WERI-Rb-1 (cell line): ENCODE results near the gene DBNL.

Experiments
- DNase-seq: peaks from one replicate; pipeline ENCODE4 v3.0.0-alpha.2; 2020
- H3K27ac ChIP-seq: fragments of 250-450 bp; sonication (Bioruptor Pico); 2 replicates; pipeline ENCODE4 v1.5.1; 2020; ENCODE audit warnings: mild to moderate bottlenecking, moderate library complexity
- H3K27me3 ChIP-seq: fragments of 250-450 bp; sonication (Bioruptor Pico); 2 replicates; pipeline ENCODE4 v1.5.1; 2021; ENCODE audit warnings: mild to moderate bottlenecking, low read depth, moderate library complexity; ENCODE audit not compliant: insufficient read depth, severe bottlenecking
- H3K36me3 ChIP-seq: fragments of 250-450 bp; sonication (Bioruptor Pico); 2 replicates; pipeline ENCODE4 v1.5.1; 2020; ENCODE audit warnings: mild to moderate bottlenecking, moderate library complexity
- H3K4me3 ChIP-seq: 2 replicates; pipeline ENCODE4 v1.5.1; 2011; ENCODE audit warnings: low read depth, mild to moderate bottlenecking, control low read depth, low read length
- H3K9me3 ChIP-seq: fragments of 250-450 bp; sonication (Bioruptor Pico); 2 replicates; pipeline ENCODE4 v1.5.1; 2021; ENCODE audit warnings: mild to moderate bottlenecking, moderate library complexity; ENCODE audit not compliant: severe bottlenecking
- TF ChIP-seq, protein P1 (sequence below): IDR thresholded peaks from 2 replicates; pipeline ENCODE4 v1.5.1; 2011; ENCODE audit warnings: low read depth, mild to moderate bottlenecking, control low read depth, inconsistent platforms, low read length

The DBNL gene

DNA sequence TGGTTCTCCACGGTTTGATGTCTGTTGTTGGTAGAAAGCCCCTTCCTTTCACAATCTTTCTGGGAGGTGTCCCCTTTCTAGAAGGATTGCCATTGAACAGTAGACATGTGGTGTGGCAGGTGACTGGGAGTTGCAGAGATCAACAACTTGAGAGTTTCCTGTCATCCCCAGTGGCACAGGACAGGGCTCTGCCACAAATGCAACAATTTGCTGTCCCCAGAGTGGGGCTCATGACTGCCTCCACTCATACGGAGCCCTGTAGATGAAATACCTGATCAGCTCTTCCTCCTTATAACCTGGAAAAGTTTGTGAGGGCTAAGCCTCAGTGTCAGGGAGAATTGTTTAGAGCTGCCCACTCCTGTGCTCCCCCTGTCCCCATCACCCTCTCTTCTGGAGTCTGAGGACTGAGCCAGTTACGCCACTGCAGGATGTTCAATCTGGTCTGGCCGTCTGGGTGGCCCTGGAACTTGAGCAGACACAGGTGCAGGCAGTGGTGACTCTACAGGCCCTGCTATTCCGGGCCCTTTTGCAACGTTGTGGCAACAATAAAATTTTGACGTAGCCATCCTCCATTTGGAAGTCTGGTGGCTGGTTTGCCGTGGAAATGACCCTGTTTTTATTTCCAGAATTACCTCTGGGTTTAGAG, 6.5 kb downstream of the DBNL start:
- no peak for DNase-seq
- Histone ChIP-seq H3K27ac (no peak overlapping the region), H3K36me3 (peaks cover 65% of the 10 kb centered on the region), H3K4me3 (no peak overlapping the region), H3K27me3 (no peaks in the 10 kb centered on the region), H3K9me3 (no peaks in the 10 kb centered on the region)
- TF ChIP-seq, protein P1, sequence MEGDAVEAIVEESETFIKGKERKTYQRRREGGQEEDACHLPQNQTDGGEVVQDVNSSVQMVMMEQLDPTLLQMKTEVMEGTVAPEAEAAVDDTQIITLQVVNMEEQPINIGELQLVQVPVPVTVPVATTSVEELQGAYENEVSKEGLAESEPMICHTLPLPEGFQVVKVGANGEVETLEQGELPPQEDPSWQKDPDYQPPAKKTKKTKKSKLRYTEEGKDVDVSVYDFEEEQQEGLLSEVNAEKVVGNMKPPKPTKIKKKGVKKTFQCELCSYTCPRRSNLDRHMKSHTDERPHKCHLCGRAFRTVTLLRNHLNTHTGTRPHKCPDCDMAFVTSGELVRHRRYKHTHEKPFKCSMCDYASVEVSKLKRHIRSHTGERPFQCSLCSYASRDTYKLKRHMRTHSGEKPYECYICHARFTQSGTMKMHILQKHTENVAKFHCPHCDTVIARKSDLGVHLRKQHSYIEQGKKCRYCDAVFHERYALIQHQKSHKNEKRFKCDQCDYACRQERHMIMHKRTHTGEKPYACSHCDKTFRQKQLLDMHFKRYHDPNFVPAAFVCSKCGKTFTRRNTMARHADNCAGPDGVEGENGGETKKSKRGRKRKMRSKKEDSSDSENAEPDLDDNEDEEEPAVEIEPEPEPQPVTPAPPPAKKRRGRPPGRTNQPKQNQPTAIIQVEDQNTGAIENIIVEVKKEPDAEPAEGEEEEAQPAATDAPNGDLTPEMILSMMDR: no peak

DNA sequence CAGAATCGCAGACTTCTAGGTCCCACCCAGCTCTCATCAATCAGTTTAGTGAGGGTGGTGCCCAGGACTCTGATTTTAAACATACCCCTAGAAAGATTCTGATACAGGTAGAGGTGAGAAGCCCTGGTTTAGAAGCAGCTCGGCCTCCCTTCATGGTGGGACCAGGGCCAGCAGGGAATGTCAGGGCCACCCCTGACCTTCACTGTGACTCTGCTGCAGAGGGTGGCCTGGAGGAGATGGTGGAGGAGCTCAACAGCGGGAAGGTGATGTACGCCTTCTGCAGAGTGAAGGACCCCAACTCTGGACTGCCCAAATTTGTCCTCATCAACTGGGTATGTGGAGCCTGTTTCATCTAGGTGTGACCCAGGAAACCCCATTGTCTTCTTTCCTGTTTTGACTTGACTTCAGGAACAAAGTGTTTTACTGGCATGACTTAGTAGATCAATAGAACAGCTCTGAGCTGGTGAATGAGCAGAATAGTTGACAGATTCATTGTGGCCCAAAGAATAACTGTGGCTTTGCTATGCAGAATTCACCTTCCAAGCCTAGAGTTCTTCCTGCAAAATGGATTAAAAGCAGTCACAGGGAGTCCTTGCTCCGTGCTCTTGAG, 7.2 kb downstream of the DBNL start:
- Histone ChIP-seq H3K27me3 (no peaks in the 10 kb centered on the region), H3K9me3 (no peaks in the 10 kb centered on the region), H3K27ac (no peak overlapping the region), H3K4me3 (no peak overlapping the region), H3K36me3 (peaks cover 64% of the 10 kb centered on the region)
- no peak for DNase-seq
- TF ChIP-seq, protein P1: no peak

DNA sequence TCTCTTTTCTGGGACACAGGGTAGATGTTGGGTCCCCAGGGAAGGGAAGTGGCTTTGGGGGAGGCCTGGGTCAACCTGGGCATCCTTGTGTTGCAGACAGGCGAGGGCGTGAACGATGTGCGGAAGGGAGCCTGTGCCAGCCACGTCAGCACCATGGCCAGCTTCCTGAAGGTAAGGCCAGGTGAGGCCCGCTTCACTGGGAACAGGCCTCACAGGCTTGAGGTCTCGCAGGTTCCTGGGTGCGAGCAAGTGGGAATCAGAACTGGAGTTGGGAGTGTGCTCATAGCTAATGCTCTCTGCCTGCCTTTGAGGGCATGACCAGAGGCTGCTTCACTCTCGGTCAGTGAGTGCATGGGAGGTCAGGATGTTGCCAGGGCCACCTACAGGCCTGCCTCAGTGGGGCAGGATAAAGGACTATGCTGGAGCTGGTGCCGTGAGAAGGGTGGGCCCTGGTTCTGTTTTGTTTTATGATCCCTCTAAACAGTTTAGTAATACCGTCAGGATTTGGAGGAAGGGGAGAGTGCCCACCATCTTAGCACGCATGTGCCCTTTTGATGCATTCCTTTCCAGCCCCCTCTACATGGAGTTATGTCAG, 8.4 kb downstream of the DBNL start:
- Histone ChIP-seq H3K27me3 (no peaks in the 10 kb centered on the region), H3K4me3 (no peak overlapping the region), H3K36me3 (peaks cover 68% of the 10 kb centered on the region), H3K27ac (no peak overlapping the region), H3K9me3 (no peaks in the 10 kb centered on the region)
- TF ChIP-seq, protein P1: 0 out of 2 replicates have a peak, but pooled peaks have one; percentile 21
- no peak for DNase-seq

DNA sequence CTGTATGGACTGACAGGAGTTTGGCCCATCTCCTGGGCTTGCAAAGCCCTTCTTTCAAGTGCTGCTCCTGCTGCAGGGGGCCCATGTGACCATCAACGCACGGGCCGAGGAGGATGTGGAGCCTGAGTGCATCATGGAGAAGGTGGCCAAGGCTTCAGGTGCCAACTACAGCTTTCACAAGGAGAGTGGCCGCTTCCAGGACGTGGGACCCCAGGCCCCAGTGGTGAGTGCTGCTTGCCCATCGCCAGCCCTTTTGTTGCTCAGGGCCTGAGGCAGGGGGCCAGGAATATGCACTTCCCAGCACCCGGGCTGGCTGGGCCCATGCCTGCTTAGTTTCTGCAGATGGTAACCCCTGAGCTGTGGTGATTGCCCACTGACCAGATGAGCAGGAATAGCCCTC, 12.2 kb downstream of the DBNL start:
- no peak overlapping the region for H3K27ac ChIP-seq
- no peaks in the 10 kb centered on the region for H3K27me3 ChIP-seq
- DNase-seq: no peak
- TF ChIP-seq, protein P1: no peak
- H3K4me3 ChIP-seq: no peak overlapping the region
- peaks cover 74% of the 10 kb centered on the region for H3K36me3 ChIP-seq
- H3K9me3 ChIP-seq: no peaks in the 10 kb centered on the region

DNA sequence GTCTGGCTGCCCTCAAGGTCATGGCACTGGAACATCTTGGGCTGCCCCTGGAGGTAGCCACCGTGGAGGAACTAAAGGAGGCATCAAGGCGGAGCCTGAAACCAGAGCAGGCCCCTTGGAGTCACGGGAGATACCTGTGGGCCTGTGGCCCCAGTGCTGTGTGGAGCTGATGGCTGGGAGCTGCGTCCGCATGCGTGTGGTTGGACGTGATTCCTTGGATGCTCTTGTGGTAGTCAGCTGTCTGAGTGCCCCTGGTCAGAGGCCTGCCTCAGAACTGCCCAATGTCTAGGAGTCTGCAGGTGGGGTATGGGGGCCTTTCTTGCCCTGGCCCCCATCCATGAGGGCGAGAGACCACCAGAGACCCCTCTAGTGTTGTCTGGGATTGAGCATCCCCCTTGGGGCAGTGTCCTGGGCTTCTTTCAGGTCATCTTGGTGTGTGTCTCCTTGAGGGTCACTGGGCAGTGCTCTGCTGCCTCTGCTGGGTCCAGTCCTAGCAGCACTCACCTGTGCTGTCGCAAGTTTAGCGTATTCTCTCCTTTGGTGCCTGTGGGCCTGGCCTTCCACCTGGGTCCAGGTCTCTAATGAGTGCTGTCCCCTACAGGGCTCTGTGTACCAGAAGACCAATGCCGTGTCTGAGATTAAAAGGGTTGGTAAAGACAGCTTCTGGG, 12.8 kb downstream of the DBNL start:
- Histone ChIP-seq H3K4me3 (no peak overlapping the region), H3K36me3 (peaks cover 72% of the 10 kb centered on the region), H3K9me3 (no peaks in the 10 kb centered on the region), H3K27ac (no peak overlapping the region), H3K27me3 (no peaks in the 10 kb centered on the region)
- TF ChIP-seq, protein P1: no peak
- DNase-seq: no peak
